Mesenteric fat pad (tissue), 1 donor: Measurements from ENCODE around the gene FOS. TPM values are rescaled to one million over a fixed set of nuclear protein-coding genes. Genes with fewer than 3 reads are reported as not detected.
"Not testable (repeated sequence)": the region's sequence is repeated elsewhere in the genome, so short reads cannot be mapped to it uniquely, and the experiment has no call there.

Experiments used
- DNase-seq: peaks from one replicate; pipeline ENCODE4 v3.0.0-alpha.2; 2020; ENCODE audit warnings: low spot score
- long read RNA-seq: library from polyadenylated mRNA; unstranded; transcript quantifications from one replicate; pipeline ENCODE4 v2.0.0, GENCODE V29; 2020
- total RNA-seq: library from RNA; stranded (reverse); fragmentation: NEBNext Ultra II Directional; extraction: Animal tissue kit (Norgen Biotek cat#: 25700); gene quantifications from one replicate; pipeline ENCODE4 v1.2.1, GENCODE V29; 2021
- donor health status: DM: yes; HTN: yes; CAD: no.

Gene FOS
- 1,900 TPM for total RNA-seq
- long read RNA-seq, transcript FOS-208 (3 exons, 1,496 nt) = minor isoform, 330 of 2,234 reads
- long read RNA-seq, transcript FOS-201 (4 exons, 2,158 nt) = major isoform, 1,173 of 2,234 reads
- long read RNA-seq, transcript FOS-205 (3 exons, 629 nt) = minor isoform, 11 of 2,234 reads
- long read RNA-seq, transcript FOS-206 (2 exons, 1,280 nt) = minor isoform, 474 of 2,234 reads
- long read RNA-seq, partial matches to known transcripts = 8 of 2,234 reads
- long read RNA-seq, other reads (novel, unspliced or antisense) = 226 of 2,234 reads

DNA sequence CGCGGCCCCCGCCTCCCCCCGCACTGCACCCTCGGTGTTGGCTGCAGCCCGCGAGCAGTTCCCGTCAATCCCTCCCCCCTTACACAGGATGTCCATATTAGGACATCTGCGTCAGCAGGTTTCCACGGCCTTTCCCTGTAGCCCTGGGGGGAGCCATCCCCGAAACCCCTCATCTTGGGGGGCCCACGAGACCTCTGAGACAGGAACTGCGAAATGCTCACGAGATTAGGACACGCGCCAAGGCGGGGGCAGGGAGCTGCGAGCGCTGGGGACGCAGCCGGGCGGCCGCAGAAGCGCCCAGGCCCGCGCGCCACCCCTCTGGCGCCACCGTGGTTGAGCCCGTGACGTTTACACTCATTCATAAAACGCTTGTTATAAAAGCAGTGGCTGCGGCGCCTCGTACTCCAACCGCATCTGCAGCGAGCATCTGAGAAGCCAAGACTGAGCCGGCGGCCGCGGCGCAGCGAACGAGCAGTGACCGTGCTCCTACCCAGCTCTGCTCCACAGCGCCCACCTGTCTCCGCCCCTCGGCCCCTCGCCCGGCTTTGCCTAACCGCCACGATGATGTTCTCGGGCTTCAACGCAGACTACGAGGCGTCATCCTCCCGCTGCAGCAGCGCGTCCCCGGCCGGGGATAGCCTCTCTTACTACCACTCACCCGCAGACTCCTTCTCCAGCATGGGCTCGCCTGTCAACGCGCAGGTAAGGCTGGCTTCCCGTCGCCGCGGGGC lies at the start of gene FOS:
Gene FOS, plus strand, starts transcription at position 407 of the 731 bp plus-strand sequence. Its CDS starts 155 bp downstream, at position 562.
- peak; percentile 98 for DNase-seq

DNA sequence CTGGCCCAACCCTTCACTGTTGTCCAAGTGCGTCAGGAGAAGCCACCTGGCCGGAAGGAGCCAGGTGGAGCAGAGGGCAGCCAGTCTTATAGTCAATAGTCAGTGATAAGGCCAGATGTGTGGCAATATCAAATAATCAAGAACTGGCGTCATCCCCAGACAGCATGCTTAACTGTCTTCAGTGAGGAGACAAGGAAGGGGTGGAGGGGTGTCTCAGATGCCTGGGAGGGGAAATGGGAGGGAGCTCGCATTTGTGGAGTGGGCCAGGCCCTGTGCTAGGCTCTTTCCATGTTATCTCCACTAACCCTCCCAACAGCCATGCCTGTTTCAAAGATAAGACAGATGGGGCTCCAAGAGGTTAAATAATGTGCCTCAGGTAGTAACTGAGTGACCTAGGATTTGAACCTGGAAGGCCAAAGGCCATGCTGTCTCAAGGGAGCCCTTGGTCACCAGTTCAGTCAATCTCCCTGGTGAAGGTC lies 48.9 kb upstream of the FOS start:
- DNase-seq = no peak

DNA sequence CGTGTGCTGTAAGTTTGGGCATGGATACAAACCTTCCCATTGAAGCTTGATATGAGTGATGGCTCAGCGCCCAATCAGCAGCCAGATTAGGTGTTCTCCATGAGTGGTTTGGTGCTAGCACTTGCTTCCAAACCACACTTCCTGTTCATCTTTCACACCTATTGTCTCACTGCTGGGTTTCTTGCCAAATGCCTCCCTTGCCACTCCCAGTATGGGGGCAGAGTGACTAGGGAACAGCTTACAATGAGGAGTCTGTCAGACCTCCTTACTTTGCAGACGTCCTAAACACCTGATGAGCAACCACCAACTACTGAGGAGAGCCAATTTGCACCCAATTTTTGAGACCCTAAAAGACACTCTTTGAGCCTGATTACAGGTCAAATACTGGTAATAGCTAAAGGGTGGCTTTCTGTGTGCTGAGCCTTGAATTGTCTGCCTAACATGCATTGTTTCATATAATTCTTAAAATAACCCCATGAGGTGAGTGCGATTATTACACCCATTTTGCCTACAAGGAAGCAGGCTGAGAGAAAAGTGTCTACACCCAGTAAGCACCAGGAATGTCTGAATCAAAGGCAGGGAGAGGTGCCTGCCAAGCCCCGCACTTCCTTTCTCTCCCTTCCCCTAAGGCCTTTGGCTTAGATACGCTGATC lies 48.4 kb upstream of the FOS start:
- no peak for DNase-seq

DNA sequence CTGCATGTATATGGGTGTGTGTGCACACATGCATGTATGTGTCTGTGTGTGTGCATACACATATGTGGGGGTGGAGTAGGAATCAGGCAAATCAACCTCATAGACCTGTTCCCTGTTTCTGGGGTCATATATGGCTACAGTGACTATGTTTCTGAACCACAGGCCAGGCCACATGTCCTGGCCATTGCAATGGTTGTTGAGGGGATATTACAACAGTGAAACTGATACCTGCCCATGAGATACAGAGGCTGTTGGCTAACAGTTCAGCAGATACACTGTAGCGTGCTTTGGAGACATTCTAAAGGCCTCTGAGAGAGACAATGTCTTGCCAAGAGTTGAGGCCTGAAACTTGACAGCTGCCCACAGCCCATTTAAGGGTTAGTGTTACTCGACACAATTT lies 47.3 kb upstream of the FOS start:
- no peak for DNase-seq

DNA sequence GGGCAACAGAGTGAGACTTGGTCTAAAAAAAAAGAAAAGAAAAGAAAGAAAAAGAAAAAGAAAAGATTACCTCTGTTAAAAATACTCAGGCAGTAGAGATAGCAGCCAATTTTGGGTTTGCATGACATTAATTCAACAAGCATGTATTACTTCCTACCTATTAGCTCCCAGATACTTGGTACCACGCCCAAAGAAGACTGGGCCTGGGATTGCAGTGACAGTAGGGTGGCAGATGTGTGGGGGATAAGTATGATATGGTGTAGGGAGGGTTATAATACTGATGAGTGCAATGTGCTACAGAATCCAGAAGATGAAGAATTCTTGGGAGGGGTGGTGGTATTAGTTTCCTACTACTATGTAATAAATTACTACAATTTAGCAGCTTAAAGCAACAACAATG lies 46.4 kb upstream of the FOS start:
- no peak for DNase-seq

DNA sequence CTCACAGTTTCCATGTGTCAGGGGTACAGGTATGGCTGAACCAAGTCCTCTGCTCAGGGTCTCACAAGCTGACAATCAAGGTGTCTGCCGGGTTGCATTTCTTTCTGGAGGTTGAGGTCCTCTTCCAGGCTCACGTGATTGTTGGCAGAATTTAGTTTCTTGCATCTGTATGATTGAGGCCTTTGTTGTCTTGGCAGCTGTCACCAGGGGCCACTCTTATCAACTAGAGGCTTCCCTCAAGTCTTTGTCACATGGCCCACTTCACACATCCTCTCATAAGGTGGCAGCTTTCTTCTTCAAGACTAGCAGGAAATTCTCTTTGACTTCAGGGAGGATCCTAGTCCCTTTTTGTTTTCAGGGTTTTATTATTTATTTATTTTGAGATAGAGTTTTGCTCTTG lies 46.0 kb upstream of the FOS start:
- no peak for DNase-seq

DNA sequence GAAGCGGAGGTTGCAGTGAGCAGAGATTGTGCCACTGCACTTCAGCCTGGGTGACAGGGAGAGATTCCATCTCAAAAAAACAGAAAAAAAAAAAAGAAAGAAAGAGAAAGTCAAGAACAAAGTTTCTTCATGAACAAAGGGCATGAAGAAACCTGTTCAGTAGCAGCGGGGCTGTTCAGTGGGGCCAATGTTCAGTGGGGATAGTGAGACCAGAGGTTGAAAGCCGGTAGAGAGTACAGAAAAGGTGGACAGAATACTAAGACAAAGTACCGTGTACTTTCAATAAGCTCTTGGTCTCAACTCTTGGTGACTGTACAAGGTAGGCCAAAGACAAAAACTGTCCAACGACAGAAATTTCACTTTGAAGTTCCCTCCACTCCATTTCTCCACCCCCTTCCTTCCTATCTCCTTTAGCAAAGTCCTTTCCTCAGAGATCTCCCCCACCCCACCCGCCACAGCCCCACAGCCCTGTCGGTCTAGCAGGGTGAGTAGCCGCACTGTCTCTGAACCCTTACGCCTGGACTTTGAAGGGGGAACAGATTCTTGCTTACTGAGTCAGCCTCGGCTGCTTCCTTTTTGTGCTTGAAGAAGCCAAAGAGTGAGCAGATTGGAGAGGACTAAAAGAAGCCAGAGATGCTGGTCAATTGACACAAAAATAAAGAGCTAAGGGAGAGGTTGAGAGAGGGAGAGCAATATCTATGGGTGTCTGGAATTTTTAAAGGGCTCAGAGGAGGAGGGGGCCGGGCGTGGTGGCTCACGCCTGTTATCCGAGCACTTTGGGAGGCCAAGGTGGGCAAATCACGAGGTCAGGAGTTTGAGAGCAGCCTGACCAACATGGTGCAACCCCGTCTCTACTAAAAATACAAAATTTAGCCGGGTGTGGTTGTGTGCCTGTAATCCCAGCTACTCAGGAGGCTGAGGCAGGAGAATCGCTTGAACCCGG lies 44.2 kb upstream of the FOS start:
- no peak for DNase-seq

DNA sequence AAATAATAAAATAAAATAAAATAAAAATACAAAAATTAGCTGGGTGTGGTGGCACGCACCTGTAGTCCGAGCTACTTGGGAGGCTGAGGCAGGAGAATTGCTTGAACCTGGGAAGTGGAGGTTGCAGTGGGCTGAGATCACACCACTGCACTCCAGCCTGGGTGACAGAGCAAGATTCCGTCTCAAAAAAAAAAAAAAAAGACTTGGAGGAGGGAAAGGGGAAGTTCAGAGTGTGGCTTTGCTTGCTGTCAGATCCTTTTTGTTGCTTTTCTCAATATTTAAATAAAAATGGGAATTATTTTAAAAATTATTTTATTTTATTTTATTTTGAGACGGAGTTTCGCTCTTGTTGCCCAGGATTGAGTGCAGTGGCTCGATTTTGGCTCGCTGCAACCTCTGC lies 43.4 kb upstream of the FOS start:
- not testable (repeated sequence) for DNase-seq

DNA sequence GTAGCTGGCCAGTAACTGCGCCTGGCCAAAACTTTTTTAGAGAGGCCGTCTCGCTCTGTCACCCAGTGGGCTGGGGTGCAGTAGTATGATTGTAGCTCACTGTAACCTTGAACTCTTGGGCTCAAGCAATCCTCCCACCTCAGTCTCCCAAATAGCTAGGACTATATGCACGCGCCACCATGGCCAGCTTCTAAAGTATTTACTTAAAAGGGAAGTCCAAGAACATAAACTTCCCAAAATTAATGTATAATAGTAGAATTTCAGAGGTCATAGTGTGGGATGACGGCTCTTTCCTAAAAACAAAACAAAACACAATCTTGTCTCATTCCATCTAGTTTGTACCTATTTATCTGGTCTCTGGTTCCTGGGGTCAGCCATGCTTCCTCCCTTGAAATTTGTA lies 42.2 kb upstream of the FOS start:
- no peak for DNase-seq

DNA sequence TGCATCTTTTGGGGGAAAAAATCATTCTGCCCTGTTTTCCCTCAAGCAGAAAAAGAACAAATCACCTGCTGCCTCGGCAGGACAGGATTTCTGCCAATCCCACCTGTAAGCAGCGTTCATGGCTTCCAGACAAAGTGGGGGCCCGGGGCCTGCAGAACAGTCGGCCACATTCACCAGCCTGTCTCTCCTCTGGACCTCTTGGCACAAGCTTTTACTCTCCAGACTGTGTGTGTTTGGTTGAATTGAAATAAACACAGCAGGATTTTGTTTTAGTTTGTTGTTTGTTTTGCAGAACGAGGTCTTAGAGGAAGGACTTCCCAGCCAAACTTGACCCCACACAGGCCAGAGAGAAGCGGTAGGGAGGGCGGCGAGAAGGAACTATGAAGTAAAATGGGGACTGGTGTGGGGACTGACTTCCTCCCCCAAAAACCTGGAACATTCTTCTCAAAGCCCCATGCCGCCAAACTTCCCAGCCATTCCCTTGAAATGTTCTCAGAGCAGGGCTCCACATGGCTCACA lies 41.7 kb upstream of the FOS start:
- DNase-seq = no peak

DNA sequence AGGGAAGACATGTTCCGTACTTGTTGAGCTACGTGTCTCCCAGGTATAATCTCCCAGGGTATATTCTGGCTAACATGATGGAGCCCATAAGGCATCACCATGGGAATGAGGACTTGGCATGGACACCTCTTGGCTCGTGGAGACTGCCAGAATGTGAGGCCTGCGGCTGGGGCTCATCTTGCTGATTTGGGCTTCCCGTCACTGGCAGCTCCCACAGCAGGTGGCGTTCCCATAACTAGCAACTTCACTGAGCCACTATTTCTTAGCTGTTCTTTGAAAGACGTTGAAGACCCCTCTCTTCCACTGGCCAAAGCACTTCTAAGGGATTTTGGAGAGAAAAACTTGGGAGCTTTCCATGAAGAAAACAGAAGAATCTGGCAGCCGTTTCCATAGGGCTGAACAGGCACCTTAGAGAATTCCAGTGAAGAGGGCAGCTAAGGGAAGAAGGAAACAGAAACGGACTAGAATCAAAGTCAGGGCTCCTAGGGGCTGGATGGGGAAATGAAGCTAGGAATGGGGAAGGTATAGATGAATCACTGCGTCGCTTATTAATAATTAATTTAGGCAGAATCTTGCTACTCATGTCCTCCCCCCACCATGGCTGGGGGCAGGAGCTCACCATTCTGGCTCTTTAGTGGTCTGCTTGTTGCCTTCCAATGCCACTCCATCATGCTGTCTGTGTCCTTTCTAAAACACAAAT lies 39.7 kb upstream of the FOS start:
- DNase-seq = no peak

DNA sequence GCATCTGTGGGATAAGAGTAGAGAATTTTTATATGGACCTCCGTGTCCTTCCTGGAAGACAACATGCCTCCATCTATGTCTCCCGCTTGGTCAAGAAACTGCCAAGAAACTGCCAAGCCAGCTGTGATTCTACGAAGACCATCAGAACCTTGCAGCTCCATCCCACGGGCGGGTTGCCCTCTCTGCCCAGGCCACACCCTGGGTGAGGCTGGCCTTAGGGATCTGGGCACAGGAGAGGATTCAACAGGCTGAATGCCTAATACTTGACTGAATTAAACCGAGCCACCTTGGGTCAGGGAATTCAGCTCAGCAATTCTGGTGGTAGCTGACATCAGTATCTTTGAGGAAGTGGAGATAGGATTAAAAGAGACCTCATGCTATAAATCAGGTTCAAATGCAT lies 37.8 kb upstream of the FOS start:
- DNase-seq = no peak

DNA sequence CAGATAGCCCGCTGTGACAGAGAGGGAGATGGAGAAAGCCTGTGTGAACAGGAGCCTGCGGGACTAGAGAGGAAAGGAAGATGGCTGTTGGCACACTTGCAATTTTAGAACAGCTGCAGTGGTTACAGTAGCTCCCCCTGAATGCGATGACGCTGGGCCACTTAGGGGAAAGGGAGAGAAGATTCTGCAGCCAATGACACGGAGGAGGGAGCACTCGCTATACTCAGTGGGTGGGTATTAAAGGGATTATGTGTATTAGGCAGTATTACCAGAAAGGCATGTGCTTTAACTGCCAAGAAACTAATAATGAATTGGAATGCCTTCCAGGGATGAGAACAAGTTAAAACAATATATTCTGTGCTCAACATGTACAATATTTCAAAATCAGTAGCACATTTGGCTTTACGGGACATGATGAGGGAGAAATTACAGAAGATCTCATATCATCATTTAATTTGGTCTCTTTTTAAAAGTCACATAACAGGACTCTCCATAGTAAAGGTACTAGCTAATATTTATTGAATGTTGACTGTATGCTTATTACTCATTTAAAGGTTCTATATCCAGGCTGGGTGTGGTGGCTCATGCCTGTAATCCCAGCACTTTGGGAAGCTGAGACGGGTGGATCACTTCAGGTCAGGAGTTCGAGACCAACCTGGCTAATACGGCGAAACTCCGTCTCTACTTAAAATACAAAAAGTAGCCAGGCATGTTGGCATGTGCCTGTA lies 35.9 kb upstream of the FOS start:
- no peak for DNase-seq

DNA sequence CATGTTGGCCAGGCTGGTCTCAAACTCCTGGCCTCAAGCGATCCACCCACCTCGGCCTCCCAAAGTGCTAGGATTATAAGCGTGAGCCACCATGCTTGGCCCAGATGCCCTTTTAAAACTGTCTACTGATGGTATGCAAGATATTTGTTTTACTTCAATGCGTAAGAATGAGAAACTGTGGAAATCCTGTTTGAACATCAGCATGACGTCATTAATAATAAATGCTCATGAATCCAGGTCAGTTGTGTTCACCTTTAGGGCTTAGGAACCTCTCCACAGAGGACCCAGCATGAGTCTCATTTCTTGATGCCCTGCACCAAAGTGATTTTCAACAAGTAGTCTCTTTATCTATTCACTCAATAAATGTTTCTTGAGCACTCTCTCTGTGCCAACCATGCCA lies 34.5 kb upstream of the FOS start:
- DNase-seq = no peak

DNA sequence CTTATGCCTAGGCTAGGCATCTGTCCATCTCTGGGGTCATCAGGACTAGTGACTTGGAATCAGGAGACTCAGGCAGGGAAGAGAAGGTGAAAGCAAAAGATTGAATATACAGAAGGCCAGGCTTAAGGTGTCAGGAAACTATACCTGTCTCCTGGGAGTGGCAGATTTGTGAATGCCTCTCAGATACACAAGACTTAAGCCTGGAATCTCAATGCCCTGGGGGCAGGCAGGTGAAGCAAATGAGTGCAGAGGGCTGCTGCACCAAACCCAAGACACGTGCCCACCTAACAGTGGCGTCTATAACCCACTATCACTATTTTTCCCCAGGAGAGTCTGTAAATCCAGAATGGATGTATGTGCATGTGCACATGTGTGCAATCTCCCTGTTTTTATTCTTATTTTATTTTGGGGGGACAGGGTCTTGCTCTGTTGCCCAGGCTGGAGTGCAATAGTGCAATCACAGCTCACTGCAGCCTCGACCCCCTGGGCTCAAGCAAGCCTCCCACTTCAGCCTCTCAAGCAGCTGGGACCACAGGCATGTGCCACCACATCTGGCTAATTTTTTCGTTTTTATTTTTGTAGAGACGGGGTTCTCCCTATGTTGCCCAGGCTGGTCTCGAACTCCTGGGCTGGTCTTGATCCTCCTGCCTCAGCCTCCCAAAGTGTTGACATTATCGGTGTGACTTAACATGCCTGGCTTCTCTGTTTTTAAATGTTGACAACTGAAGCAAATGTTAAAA lies 31.9 kb upstream of the FOS start:
- no peak for DNase-seq

DNA sequence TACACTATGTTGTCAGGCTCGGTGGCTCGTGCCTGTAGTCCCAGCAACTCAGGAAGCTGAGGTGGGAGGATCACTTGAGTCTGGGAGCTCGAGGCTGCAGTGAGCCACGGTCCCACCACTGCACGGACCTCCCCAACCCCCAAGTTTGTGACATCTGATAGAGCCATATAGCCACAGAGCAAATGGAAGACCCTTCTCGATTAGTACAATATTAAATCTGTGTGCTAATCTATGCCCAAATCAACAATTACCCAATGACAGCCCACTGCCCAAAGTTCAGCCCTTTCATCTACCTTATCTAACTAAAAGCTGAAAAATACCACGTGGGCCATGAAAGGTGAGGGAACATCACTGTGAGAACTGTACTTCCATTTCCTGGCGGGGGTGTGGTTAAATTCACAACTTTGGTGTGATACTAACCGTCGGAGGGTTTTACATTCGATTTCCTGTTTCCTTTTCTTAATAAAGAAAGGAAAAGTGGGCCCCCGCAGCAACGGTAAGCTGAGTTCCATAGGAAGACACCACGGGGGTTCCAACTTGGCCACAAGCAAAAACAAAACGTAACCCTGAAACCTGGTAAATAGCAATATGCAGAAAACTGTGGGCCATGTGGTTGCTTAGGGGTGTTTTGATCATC lies 31.2 kb upstream of the FOS start:
- no peak for DNase-seq

DNA sequence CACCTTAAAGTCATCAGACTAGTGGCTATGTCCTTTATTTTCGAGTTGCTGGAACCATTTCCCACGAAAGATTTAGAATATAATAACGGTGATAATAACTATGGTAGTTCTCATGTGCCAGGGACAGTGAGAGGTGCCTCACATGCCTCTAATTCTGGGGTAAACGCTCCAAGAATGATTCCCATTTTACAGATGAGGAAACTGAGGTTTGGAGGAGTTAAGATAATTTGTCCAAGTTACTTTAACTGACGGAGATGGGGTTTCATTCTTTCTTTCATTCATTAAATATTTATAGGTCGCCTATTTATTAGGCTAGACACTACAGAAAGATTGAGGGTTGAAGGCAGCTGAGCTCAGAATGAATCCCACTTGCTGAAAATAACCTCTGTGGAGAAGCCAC lies 30.7 kb upstream of the FOS start:
- DNase-seq = no peak

DNA sequence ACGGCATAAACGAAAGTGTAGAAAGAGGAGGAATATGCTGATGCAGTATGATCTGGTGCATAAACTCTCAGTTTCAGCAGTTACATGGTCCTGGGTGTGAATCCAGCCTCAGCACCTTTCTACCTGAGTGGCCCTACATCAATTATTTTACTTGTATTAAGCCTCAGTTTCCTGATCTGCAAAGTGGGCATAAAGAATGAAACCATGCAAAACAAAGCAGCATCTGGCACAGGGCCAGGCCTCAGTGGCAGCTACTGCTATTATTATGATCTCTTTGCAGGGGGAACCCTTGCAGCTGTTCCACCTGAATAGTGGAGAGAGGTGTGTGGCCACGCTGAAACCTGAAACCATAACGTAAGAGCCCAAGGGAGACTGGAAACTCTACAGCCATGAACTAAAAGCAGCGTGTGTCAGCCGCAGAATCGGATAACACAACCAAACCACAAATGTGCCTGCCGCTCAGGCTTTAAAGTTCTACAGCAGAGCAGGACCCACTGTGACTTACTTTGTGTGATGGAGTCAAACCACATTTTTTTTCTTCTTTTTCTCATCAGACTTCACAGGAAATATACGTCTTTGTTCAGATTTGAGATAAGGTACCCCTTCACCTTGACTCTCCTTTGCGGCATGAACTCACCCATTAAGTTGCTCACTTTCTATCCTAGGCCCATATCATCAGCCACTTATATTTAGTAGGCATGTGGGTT lies 29.2 kb upstream of the FOS start:
- no peak for DNase-seq
